Esophagus muscularis mucosa (tissue), 3 donors: ENCODE measurements around the gene CERCAM.

Experiments used
- POLR2A ChIP-seq: fragments of 450-650 bp; IDR thresholded peaks from one replicate; pipeline ENCODE4 v1.6.1; 2017; ENCODE audit warnings: antibody characterized with exemption, moderate library complexity, mild to moderate bottlenecking, low read depth
- POLR2AphosphoS5 ChIP-seq, 2 donors: sonication (generic); formaldehyde crosslinking; IDR thresholded peaks; one replicate each; pipeline ENCODE4 v1.6.1; 2017; ENCODE audit warnings: antibody characterized with exemption in 2 of 2
- TF ChIP-seq, protein P1 (sequence below), 3 experiments: fragments of 200-600 bp in 2 of 3; fragments of 450-650 bp in 1 of 3; sonication (generic) in 2 of 3; IDR thresholded peaks; one replicate each; pipeline ENCODE4 v1.5.1; 2017 to 2019; ENCODE audit warnings: antibody characterized with exemption in 3 of 3, mild to moderate bottlenecking in 2 of 3, moderate library complexity in 1 of 3

DNA sequence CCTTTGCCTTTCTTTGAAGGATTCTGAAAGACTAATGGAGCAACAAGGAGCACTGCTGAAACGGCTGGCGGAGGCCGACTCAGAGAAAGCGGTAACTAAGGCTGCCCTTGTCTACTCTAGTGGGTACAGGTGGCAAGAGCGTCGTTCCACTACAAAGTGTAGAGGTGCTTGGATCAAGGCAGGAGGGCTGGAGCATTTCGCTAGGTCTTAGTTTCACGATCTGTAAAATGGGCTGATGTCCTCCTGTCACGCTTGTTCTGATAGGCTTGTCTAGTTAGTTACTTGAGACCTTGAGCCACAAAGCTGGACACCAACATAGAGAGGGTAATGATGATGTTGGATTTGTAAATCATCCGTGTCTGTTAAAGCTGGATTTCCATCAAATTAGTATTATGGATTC, 60.9 kb downstream of the CERCAM start:
- TF ChIP-seq POLR2A (no peak), POLR2AphosphoS5 (IDR thresholded peaks at IDR 0.05) (no peak)
- TF ChIP-seq, protein P1, sequence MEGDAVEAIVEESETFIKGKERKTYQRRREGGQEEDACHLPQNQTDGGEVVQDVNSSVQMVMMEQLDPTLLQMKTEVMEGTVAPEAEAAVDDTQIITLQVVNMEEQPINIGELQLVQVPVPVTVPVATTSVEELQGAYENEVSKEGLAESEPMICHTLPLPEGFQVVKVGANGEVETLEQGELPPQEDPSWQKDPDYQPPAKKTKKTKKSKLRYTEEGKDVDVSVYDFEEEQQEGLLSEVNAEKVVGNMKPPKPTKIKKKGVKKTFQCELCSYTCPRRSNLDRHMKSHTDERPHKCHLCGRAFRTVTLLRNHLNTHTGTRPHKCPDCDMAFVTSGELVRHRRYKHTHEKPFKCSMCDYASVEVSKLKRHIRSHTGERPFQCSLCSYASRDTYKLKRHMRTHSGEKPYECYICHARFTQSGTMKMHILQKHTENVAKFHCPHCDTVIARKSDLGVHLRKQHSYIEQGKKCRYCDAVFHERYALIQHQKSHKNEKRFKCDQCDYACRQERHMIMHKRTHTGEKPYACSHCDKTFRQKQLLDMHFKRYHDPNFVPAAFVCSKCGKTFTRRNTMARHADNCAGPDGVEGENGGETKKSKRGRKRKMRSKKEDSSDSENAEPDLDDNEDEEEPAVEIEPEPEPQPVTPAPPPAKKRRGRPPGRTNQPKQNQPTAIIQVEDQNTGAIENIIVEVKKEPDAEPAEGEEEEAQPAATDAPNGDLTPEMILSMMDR (IDR thresholded peaks at IDR 0.05): no peak
